PC-3 (cell line): ENCODE results near the gene SALL4. TPM values are rescaled to one million over a fixed set of nuclear protein-coding genes. Genes with fewer than 3 reads are reported as not detected.

Experiments
- ATAC-seq: fragments of 200-7000 bp; cut with Tn5 transposase; 2 replicates; pipeline ENCODE4 v1.9.1; 2020; ENCODE audit warnings: mild to moderate bottlenecking, moderate library complexity
- BruUV-seq: library from RNA; stranded (reverse); fragments of 400-500 nt; replicated peaks from 2 replicates; lab custom pipeline; 2021; lab: Mats Ljungman, UMichigan
- CTCF ChIA-PET: fragments of 300-600 bp; sonication (Branson Sonifier 250); formaldehyde crosslinking; loops from one replicate; lab custom pipeline; 2022; ENCODE audit warnings: antibody characterized with exemption; lab: Charles Lee
- POLR2A ChIA-PET: fragments of 300-600 bp; sonication (Branson Sonifier 250); formaldehyde crosslinking; loops from one replicate; lab custom pipeline; 2022; ENCODE audit warnings: antibody characterized with exemption; ENCODE audit not compliant: unreplicated experiment; lab: Charles Lee
- DNase-seq: peaks from one replicate; pipeline ENCODE4 v3.0.0-alpha.2; 2015
- H2AFZ ChIP-seq: fragments of 300-600 bp; sonication (generic); 2 replicates; pipeline ENCODE4 v1.6.0; 2016; ENCODE audit warnings: antibody characterized with exemption, low read length
- H3F3A ChIP-seq: fragments of 300-600 bp; sonication (generic); one replicate; pipeline ENCODE4 v1.6.0; 2017; ENCODE audit warnings: antibody characterized with exemption, low read length, control low read depth, mild to moderate bottlenecking; ENCODE audit not compliant: unreplicated experiment
- H3K27ac ChIP-seq: fragments of 300-600 bp; sonication (generic); 2 replicates; pipeline ENCODE4 v1.5.1; 2016; ENCODE audit warnings: mild to moderate bottlenecking, low read length
- H3K27me3 ChIP-seq: fragments of 300-600 bp; sonication (generic); 2 replicates; pipeline ENCODE4 v1.6.1; 2016; ENCODE audit warnings: low read length, mixed read lengths
- H3K36me3 ChIP-seq: fragments of 300-600 bp; sonication (generic); 2 replicates; pipeline ENCODE4 v1.6.1; 2016; ENCODE audit warnings: low read depth, mixed run types, low read length, mixed read lengths
- H3K4me1 ChIP-seq: fragments of 300-600 bp; sonication (generic); 2 replicates; pipeline ENCODE4 v1.5.1; 2016; ENCODE audit warnings: low read length; ENCODE audit not compliant: insufficient read depth
- H3K4me2 ChIP-seq: fragments of 300-600 bp; sonication (generic); 2 replicates; pipeline ENCODE4 v1.6.0; 2016; ENCODE audit warnings: low read length
- H3K4me3 ChIP-seq: fragments of 300-600 bp; sonication (generic); 2 replicates; pipeline ENCODE4 v1.5.1; 2016; ENCODE audit warnings: mild to moderate bottlenecking, low read length, mixed read lengths
- H3K79me2 ChIP-seq: fragments of 300-600 bp; sonication (generic); 2 replicates; pipeline ENCODE4 v1.6.1; 2017; ENCODE audit warnings: low read length, mixed read lengths
- H3K9ac ChIP-seq: fragments of 300-600 bp; sonication (generic); 2 replicates; pipeline ENCODE4 v1.6.0; 2016; ENCODE audit warnings: mild to moderate bottlenecking, low read length
- H3K9me2 ChIP-seq: fragments of 300-600 bp; sonication (generic); replicated peaks from 2 replicates; pipeline ENCODE4 v1.6.1; 2016; ENCODE audit warnings: mixed run types, low read length, mixed read lengths
- H3K9me3 ChIP-seq: fragments of 300-600 bp; sonication (generic); 2 replicates; pipeline ENCODE4 v1.6.1; 2016; ENCODE audit warnings: low read length, mixed read lengths
- H4K20me1 ChIP-seq: fragments of 300-600 bp; sonication (generic); 2 replicates; pipeline ENCODE4 v1.6.1; 2016; ENCODE audit warnings: low read length, mixed read lengths
- EZH2 ChIP-seq: fragments of 300-600 bp; sonication (generic); IDR thresholded peaks from one replicate; pipeline ENCODE4 v1.6.1; 2017; ENCODE audit warnings: antibody characterized with exemption, mild to moderate bottlenecking, low read length; ENCODE audit not compliant: unreplicated experiment
- EZH2phosphoT487 ChIP-seq: fragments of 300-600 bp; sonication (generic); IDR thresholded peaks from 2 replicates; pipeline ENCODE4 v1.6.1; 2018; ENCODE audit warnings: mild to moderate bottlenecking, antibody characterized with exemption, low read length, borderline replicate concordance
- intact Hi-C: fragments of 100-400 bp; cut with micrococcal nuclease; formaldehyde crosslinking; loops from 2 replicates; pipeline ENCODE4 v1.9.0; 2023
- total RNA-seq: library from RNA; depleted of rRNA; stranded (reverse); fragments of >200 nt; gene quantifications from 2 replicates; pipeline ENCODE4 v1.2.3, GENCODE V29; 2014
- TF ChIP-seq, protein P1 (sequence below): fragments of 300-600 bp; sonication (generic); conservative IDR thresholded peaks from 2 replicates; pipeline ENCODE4 v1.5.1; 2017; ENCODE audit warnings: antibody characterized with exemption, low read depth, mild to moderate bottlenecking, low read length

SALL4 gene
- total RNA-seq, 1 experiment from 2014 or later, result 3.1 TPM

DNA sequence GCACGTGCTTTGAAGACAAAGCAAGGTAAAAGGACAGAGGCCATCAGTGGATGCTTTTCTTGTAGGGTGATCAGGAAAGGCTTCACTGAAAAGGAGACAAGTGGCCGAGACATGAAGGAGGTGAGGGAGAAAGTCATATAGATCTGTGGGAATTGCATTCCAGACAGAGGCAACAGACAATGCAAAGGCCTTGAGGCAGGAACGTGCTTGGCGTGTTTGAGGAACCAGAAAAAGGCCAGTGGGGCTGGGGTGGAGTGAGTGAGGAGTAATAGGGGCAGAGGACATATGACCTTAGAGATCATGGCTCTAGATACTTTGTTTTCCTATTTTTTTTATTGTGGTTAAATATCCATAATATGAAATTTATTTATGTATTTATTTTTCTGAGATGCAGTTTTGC is 10.5 kb upstream of the SALL4 start:
- no TSS peak for BruUV-seq
- ATAC-seq (no peak), DNase-seq (no peak)
- 0 out of 2 replicates have a peak overlapping the region, but pooled peaks have one; percentile 10 for H2AFZ ChIP-seq
- no peak overlapping the region for H3K9ac ChIP-seq
- H3K27ac ChIP-seq, result no peak overlapping the region
- TF ChIP-seq, protein P1, sequence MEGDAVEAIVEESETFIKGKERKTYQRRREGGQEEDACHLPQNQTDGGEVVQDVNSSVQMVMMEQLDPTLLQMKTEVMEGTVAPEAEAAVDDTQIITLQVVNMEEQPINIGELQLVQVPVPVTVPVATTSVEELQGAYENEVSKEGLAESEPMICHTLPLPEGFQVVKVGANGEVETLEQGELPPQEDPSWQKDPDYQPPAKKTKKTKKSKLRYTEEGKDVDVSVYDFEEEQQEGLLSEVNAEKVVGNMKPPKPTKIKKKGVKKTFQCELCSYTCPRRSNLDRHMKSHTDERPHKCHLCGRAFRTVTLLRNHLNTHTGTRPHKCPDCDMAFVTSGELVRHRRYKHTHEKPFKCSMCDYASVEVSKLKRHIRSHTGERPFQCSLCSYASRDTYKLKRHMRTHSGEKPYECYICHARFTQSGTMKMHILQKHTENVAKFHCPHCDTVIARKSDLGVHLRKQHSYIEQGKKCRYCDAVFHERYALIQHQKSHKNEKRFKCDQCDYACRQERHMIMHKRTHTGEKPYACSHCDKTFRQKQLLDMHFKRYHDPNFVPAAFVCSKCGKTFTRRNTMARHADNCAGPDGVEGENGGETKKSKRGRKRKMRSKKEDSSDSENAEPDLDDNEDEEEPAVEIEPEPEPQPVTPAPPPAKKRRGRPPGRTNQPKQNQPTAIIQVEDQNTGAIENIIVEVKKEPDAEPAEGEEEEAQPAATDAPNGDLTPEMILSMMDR, result no peak
- TF ChIP-seq EZH2phosphoT487 (no peak), EZH2 (no peak)
- intact Hi-C loops, result no loop called here
- H4K20me1 ChIP-seq, result no peaks in the 10 kb centered on the region
- H3K4me2 ChIP-seq, result no peak overlapping the region
- no peaks in the 10 kb centered on the region for H3K9me3 ChIP-seq
- H3K9me2 ChIP-seq, result no peaks in the 10 kb centered on the region
- CTCF ChIA-PET, result no interaction called here
- no peaks in the 10 kb centered on the region for H3K36me3 ChIP-seq
- H3K4me1 ChIP-seq, result peaks cover 8% of the 10 kb centered on the region; the same call in 1 of the 2 replicates
- no peaks in the 10 kb centered on the region for H3K79me2 ChIP-seq
- H3K27me3 ChIP-seq, result no peaks in the 10 kb centered on the region
- no peaks in the 10 kb centered on the region for H3F3A ChIP-seq
- no peak overlapping the region for H3K4me3 ChIP-seq
- POLR2A ChIA-PET, result no interaction called here

DNA sequence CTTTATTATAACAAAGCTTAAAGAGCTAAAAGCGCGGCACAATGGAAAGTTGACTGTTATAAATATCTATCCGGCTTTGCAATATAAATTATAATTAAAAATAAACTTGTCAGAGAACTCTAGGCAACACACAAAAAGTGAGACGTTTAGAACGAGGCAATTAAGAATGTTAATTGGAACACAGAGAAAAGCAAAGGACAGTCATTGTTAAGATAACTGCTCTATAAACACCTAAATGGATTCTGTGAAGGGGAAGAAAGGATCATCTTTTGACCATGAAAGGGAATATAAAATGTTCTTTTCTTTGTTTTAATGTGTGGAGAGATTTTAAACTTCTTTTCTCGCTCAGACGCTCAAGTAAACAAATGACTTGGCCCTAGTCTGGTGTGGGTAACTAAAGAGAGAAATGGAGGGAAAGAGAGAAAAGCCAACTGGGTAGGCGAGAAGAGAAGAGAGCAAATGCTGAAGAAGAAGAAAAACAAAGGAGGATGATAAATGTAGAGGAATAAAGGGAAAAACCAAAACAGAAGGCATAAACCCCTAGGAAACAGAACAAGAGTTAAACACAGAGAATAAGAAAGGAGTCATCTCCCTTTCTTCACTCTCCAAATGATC is 9.3 kb upstream of the SALL4 start:
- Histone ChIP-seq H4K20me1 (no peaks in the 10 kb centered on the region), H3K36me3 (no peaks in the 10 kb centered on the region), H3K9me2 (no peaks in the 10 kb centered on the region), H3K4me3 (no peak overlapping the region), H2AFZ (no peak overlapping the region), H3K9ac (no peak overlapping the region), H3K9me3 (no peaks in the 10 kb centered on the region), H3K27me3 (no peaks in the 10 kb centered on the region), H3K27ac (no peak overlapping the region), H3K4me2 (no peak overlapping the region), H3K4me1 (peaks cover 8% of the 10 kb centered on the region; the same call in 1 of the 2 replicates), H3F3A (no peaks in the 10 kb centered on the region), H3K79me2 (no peaks in the 10 kb centered on the region)
- ATAC-seq (no peak), DNase-seq (no peak)
- no TSS peak for BruUV-seq
- ChIA-PET POLR2A (no interaction called here), CTCF (no interaction called here)
- no peak for TF ChIP-seq EZH2
- no peak for TF ChIP-seq EZH2phosphoT487
- TF ChIP-seq, protein P1, result no peak
- intact Hi-C loops, result no loop called here

DNA sequence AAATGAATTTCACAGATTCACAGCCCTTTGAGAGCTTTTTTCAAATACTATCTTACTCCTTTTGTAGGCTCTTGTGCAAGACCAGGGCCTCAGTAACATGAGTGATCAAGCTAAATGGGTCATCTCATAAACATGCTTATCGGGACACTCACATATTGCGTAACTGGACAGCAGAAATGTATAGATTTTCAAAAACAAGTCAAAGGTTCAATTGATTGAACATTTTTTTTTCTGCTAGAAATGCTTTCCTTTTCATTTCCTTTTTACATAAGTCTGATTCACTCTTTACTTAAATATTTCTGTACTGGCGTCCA is 8.7 kb upstream of the SALL4 start:
- no peaks in the 10 kb centered on the region for H3K36me3 ChIP-seq
- H3K4me1 ChIP-seq, result peaks cover 8% of the 10 kb centered on the region; the same call in 1 of the 2 replicates
- no peaks in the 10 kb centered on the region for H3K79me2 ChIP-seq
- H4K20me1 ChIP-seq, result no peaks in the 10 kb centered on the region
- H3K4me2 ChIP-seq, result no peak overlapping the region
- peak; percentile 58 for DNase-seq
- no peaks in the 10 kb centered on the region for H3K9me2 ChIP-seq
- CTCF ChIA-PET, result no interaction called here
- no peak overlapping the region for H2AFZ ChIP-seq
- no peaks in the 10 kb centered on the region for H3K9me3 ChIP-seq
- H3K27ac ChIP-seq, result no peak overlapping the region
- no peak for TF ChIP-seq EZH2
- no peaks in the 10 kb centered on the region for H3K27me3 ChIP-seq
- POLR2A ChIA-PET, result no interaction called here
- ATAC-seq, result no peak
- H3K9ac ChIP-seq, result no peak overlapping the region
- no peaks in the 10 kb centered on the region for H3F3A ChIP-seq
- BruUV-seq, result no TSS peak
- intact Hi-C loops, result no loop called here
- no peak overlapping the region for H3K4me3 ChIP-seq
